HUES6 (cell line): ENCODE measurements around the gene NANOS3.
A peak's percentile ranks its signal among the peaks of the same experiment; 100 is the strongest.
"Not testable (repeated sequence)": the region's sequence is repeated elsewhere in the genome, so short reads cannot be mapped to it uniquely, and the experiment has no call there.

ENCODE experiments used
- H3K27ac ChIP-seq: 2 replicates; pipeline ENCODE4 v1.7.0; 2013; ENCODE audit warnings: low read depth, mild to moderate bottlenecking, low read length, inconsistent platforms
- H3K27me3 ChIP-seq: 2 replicates; pipeline ENCODE4 v1.6.1; 2013; ENCODE audit warnings: low read length; ENCODE audit not compliant: control insufficient read depth, insufficient read depth
- H3K36me3 ChIP-seq: 2 replicates; pipeline ENCODE4 v1.6.1; 2013; ENCODE audit warnings: low read length; ENCODE audit not compliant: control insufficient read depth, insufficient read depth
- H3K4me1 ChIP-seq: 2 replicates; pipeline ENCODE4 v1.6.1; 2013; ENCODE audit warnings: low read length; ENCODE audit not compliant: control insufficient read depth, insufficient read depth
- H3K4me3 ChIP-seq: 2 replicates; pipeline ENCODE4 v1.5.1; 2013; ENCODE audit warnings: low read depth, low read length
- H3K9ac ChIP-seq: one replicate; pipeline ENCODE4 v1.6.1; 2013; ENCODE audit warnings: mild to moderate bottlenecking, low read length
- H3K9me3 ChIP-seq: 2 replicates; pipeline ENCODE4 v1.6.1; 2013; ENCODE audit warnings: low read depth, low read length; ENCODE audit not compliant: control insufficient read depth, insufficient read depth

NANOS3 gene

GRCh38 chr19:13846557-13847406, 30.2 kb upstream of the NANOS3 start:
- H3K9ac ChIP-seq, result peak overlapping the region; percentile 95
- no peaks in the 10 kb centered on the region for H3K27me3 ChIP-seq
- peak overlapping the region; percentile 100 for H3K27ac ChIP-seq
- H3K4me1 ChIP-seq, result peaks cover 60% of the 10 kb centered on the region
- peak overlapping the region; percentile 83 for H3K4me3 ChIP-seq
- H3K9me3 ChIP-seq, result no peaks in the 10 kb centered on the region
- H3K36me3 ChIP-seq, result no peaks in the 10 kb centered on the region

GRCh38 chr19:13847407-13848339, 29.3 kb upstream of the NANOS3 start:
- Histone ChIP-seq H3K4me1 (peaks cover 62% of the 10 kb centered on the region), H3K36me3 (no peaks in the 10 kb centered on the region), H3K9me3 (no peaks in the 10 kb centered on the region), H3K27me3 (no peaks in the 10 kb centered on the region), H3K4me3 (peak overlapping the region; percentile 83), H3K27ac (peak overlapping the region; percentile 100), H3K9ac (peak overlapping the region; percentile 95)

GRCh38 chr19:13848340-13848677, 28.6 kb upstream of the NANOS3 start:
- Histone ChIP-seq H3K36me3 (no peaks in the 10 kb centered on the region), H3K27ac (no peak overlapping the region; the same call in 1 of the 2 replicates), H3K9me3 (no peaks in the 10 kb centered on the region), H3K9ac (no peak overlapping the region), H3K4me3 (no peak overlapping the region), H3K27me3 (no peaks in the 10 kb centered on the region), H3K4me1 (peaks cover 57% of the 10 kb centered on the region)

GRCh38 chr19:13848798-13849676, 27.9 kb upstream of the NANOS3 start:
- H3K27ac ChIP-seq, result no peak overlapping the region; the same call in 1 of the 2 replicates

GRCh38 chr19:13849991-13850909, 26.7 kb upstream of the NANOS3 start:
- Histone ChIP-seq H3K9me3 (no peaks in the 10 kb centered on the region), H3K27ac (peak overlapping the region; percentile 70; the same call in 1 of the 2 replicates), H3K4me3 (peak overlapping the region; percentile 43), H3K4me1 (peaks cover 43% of the 10 kb centered on the region), H3K9ac (peak overlapping the region; percentile 83), H3K27me3 (no peaks in the 10 kb centered on the region), H3K36me3 (no peaks in the 10 kb centered on the region)

More at GRCh38 chr19:13848798-13849676, 27.9 kb upstream of the NANOS3 start:
- no peak overlapping the region for H3K9ac ChIP-seq
- H3K36me3 ChIP-seq, result no peaks in the 10 kb centered on the region
- peaks cover 50% of the 10 kb centered on the region for H3K4me1 ChIP-seq
- H3K27me3 ChIP-seq, result no peaks in the 10 kb centered on the region
- no peaks in the 10 kb centered on the region for H3K9me3 ChIP-seq
- H3K4me3 ChIP-seq, result no peak overlapping the region

- Histone ChIP-seq H3K27ac (peak overlapping the region; percentile 69; the same call in 1 of the 2 replicates), H3K9me3 (no peaks in the 10 kb centered on the region), H3K9ac (peak overlapping the region; percentile 83), H3K27me3 (no peaks in the 10 kb centered on the region), H3K36me3 (no peaks in the 10 kb centered on the region), H3K4me3 (peak overlapping the region; percentile 43), H3K4me1 (peaks cover 39% of the 10 kb centered on the region)
Observed at GRCh38 chr19:13850910-13851733, 25.8 kb upstream of the NANOS3 start.

GRCh38 chr19:13851734-13852114, 25.2 kb upstream of the NANOS3 start:
- H3K36me3 ChIP-seq, result not testable (repeated sequence)
- H3K27ac ChIP-seq, result peak overlapping the region; percentile 69; the same call in 1 of the 2 replicates

GRCh38 chr19:13852171-13852707, 24.7 kb upstream of the NANOS3 start:
- H3K9me3 ChIP-seq, H3K36me3 ChIP-seq, H3K27ac ChIP-seq, H3K27me3 ChIP-seq, H3K4me3 ChIP-seq: not testable (repeated sequence)
- H3K9ac ChIP-seq, result peak overlapping the region; percentile 35
- peaks cover 29% of the 10 kb centered on the region for H3K4me1 ChIP-seq

More at GRCh38 chr19:13851734-13852114, 25.2 kb upstream of the NANOS3 start:
- not testable (repeated sequence) for H3K27me3 ChIP-seq, H3K4me3 ChIP-seq, H3K9me3 ChIP-seq
- Histone ChIP-seq H3K4me1 (peaks cover 33% of the 10 kb centered on the region), H3K9ac (peak overlapping the region; percentile 78)

GRCh38 chr19:13856497-13856896, 20.4 kb upstream of the NANOS3 start:
- Histone ChIP-seq H3K9me3 (no peaks in the 10 kb centered on the region), H3K4me1 (peaks cover 10% of the 10 kb centered on the region), H3K27ac (no peak overlapping the region), H3K27me3 (no peaks in the 10 kb centered on the region), H3K4me3 (no peak overlapping the region), H3K36me3 (no peaks in the 10 kb centered on the region), H3K9ac (no peak overlapping the region)
